Sigmoid colon (tissue), 4 donors: ENCODE results near the gene DNAJC5.

ENCODE experiments used
- POLR2A ChIP-seq, 2 donors: fragments of 450-650 bp; IDR thresholded peaks; one replicate each; pipeline ENCODE4 v1.6.1; 2016; ENCODE audit warnings: antibody characterized with exemption in 2 of 2, mild to moderate bottlenecking in 2 of 2, moderate library complexity in 2 of 2
- POLR2AphosphoS5 ChIP-seq, 4 donors: sonication (generic); formaldehyde crosslinking; IDR thresholded peaks; one replicate each; pipeline ENCODE4 v1.6.1; 2017; ENCODE audit warnings: antibody characterized with exemption in 4 of 4

DNA sequence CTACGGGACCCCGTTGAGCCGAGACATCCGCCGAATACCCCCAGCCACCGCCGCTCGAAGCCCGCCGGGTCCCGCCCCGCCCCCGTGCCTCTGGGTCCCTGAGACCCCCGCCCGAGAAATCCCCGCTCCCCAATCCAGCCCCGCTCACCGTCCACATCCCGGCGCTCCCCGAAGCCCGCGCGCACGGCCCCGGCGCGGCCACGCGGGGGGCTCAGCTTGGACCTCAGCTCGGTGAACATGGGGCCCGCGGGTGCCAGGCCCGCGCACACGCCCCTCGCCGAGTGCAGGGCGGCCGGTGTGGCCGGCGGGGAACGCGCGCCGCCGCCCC lies 84.3 kb downstream of the DNAJC5 start:
- TF ChIP-seq POLR2A (IDR thresholded peaks at IDR 0.05) (no peak), POLR2AphosphoS5 (IDR thresholded peaks at IDR 0.05) (no peak)
